Measurements from ENCODE around the gene HDGFL3.
"Not testable (repeated sequence)": the region's sequence is repeated elsewhere in the genome, so short reads cannot be mapped to it uniquely, and the experiment has no call there.

The HDGFL3 gene

GRCh38 chr15:83153288-83153687 lies 54.3 kb downstream of the HDGFL3 start:
- Histone ChIP-seq H3K79me2 (ENCODE audit: control insufficient read depth, insufficient read depth, low read length) (no peaks in the 10 kb centered on the region), H3K36me3 (ENCODE audit: control insufficient read depth, insufficient read depth, low read length) (peaks cover 1% of the 10 kb centered on the region), H3K27me3 (ENCODE audit: insufficient read depth, low read length, poor library complexity) (no peaks in the 10 kb centered on the region), H2BK15ac (replicated peaks; ENCODE audit: low read depth) (no peak overlapping the region), H2BK5ac (ENCODE audit: low read length) (no peak overlapping the region), H3K23ac (ENCODE audit: low read length) (no peak overlapping the region), H2AK5ac (ENCODE audit: low read length) (no peak overlapping the region), H4K5ac (ENCODE audit: low read length) (no peak overlapping the region), H3K56ac (ENCODE audit: low read length) (no peak overlapping the region), H3K9ac (ENCODE audit: low read length) (no peak overlapping the region), H3K4me3 (ENCODE audit: low read length) (no peak overlapping the region), H3K79me1 (ENCODE audit: low read length) (no peaks in the 10 kb centered on the region), H3K4me1 (ENCODE audit: control insufficient read depth, low read depth, low read length) (no peaks in the 10 kb centered on the region), H3K27ac (ENCODE audit: low read depth, low read length) (no peak overlapping the region), H3K4ac (ENCODE audit: low read depth, low read length) (no peak overlapping the region), H3K4me2 (ENCODE audit: low read length) (no peak overlapping the region), H4K8ac (ENCODE audit: low read depth, low read length) (no peak overlapping the region), H3K18ac (ENCODE audit: low read length) (no peak overlapping the region), H2BK120ac (ENCODE audit: low read depth, low read length) (no peak overlapping the region)
- no CpG with 5 or more reads among the region's 1 CpG for WGBS (ENCODE audit: extremely low coverage, insufficient coverage, low lambda C conversion rate)
- no peak for DNase-seq

DNA sequence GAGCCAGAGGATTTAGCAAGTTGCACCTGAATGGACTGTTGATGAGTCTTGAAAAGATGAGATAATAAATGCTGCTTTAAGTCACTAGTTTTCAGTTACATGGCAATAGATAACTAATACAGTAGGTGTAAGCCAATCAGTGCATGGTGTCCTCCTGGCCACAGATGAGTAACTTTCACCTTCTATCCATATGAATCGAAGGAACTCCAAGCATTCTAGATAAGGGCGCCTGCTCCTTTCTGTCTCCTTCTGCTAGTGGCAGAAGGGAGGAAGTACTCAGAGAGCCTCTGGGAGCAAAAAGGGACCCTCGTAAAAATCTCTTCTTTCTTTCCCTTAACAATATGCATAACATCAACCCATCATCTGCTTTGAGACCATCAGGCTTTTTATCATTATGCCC lies 62.9 kb downstream of the HDGFL3 start:
- Histone ChIP-seq H3K4me2 (ENCODE audit: low read length) (no peak overlapping the region), H2BK120ac (ENCODE audit: low read depth, low read length) (no peak overlapping the region), H2BK5ac (ENCODE audit: low read length) (no peak overlapping the region), H3K18ac (ENCODE audit: low read length) (no peak overlapping the region), H3K27ac (ENCODE audit: low read depth, low read length) (no peak overlapping the region), H3K79me1 (ENCODE audit: low read length) (no peaks in the 10 kb centered on the region), H2AK5ac (ENCODE audit: low read length) (no peak overlapping the region), H4K5ac (ENCODE audit: low read length) (no peak overlapping the region), H3K23ac (ENCODE audit: low read length) (no peak overlapping the region), H3K4ac (ENCODE audit: low read depth, low read length) (no peak overlapping the region), H3K79me2 (ENCODE audit: control insufficient read depth, insufficient read depth, low read length) (no peaks in the 10 kb centered on the region), H3K4me1 (ENCODE audit: control insufficient read depth, low read depth, low read length) (no peaks in the 10 kb centered on the region), H3K9ac (ENCODE audit: low read length) (no peak overlapping the region), H4K8ac (ENCODE audit: low read depth, low read length) (no peak overlapping the region), H3K36me3 (ENCODE audit: control insufficient read depth, insufficient read depth, low read length) (no peaks in the 10 kb centered on the region), H2BK15ac (replicated peaks; ENCODE audit: low read depth) (no peak overlapping the region), H3K27me3 (ENCODE audit: insufficient read depth, low read length, poor library complexity) (no peaks in the 10 kb centered on the region), H3K56ac (ENCODE audit: low read length) (no peak overlapping the region), H3K4me3 (ENCODE audit: low read length) (no peak overlapping the region)
- peak; percentile 72 for DNase-seq
- no CpG with 5 or more reads among the region's 3 CpGs for WGBS (ENCODE audit: extremely low coverage, insufficient coverage, low lambda C conversion rate)

DNA sequence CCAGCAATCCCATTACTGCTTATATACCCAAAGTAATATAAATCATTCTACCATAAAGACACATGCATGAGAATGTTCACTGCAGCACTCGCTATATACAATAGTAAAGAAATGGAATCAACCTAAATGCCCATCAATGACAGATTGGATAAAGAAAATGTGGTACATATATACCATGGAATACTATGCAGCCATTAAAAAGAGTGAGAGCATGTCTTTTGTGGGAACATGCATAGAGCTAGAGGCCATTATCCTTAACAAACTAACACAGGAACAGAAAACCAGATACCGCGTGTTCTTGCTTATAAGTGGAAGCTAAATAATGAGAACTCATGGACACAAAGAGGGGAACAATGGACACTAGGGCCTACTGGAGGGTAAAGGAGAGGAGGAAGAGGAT lies 65.5 kb downstream of the HDGFL3 start:
- not testable (repeated sequence) for H3K79me1 ChIP-seq (ENCODE audit: low read length); DNase-seq; H3K27me3 ChIP-seq (ENCODE audit: insufficient read depth, low read length, poor library complexity); H4K5ac ChIP-seq (ENCODE audit: low read length); H3K56ac ChIP-seq (ENCODE audit: low read length); H2BK15ac ChIP-seq (replicated peaks; ENCODE audit: low read depth); H3K18ac ChIP-seq (ENCODE audit: low read length); H3K4ac ChIP-seq (ENCODE audit: low read depth, low read length); H3K36me3 ChIP-seq (ENCODE audit: control insufficient read depth, insufficient read depth, low read length); H2BK5ac ChIP-seq (ENCODE audit: low read length); H3K9ac ChIP-seq (ENCODE audit: low read length); H3K23ac ChIP-seq (ENCODE audit: low read length); H2AK5ac ChIP-seq (ENCODE audit: low read length); H3K27ac ChIP-seq (ENCODE audit: low read depth, low read length); H4K8ac ChIP-seq (ENCODE audit: low read depth, low read length); H3K4me3 ChIP-seq (ENCODE audit: low read length); H3K79me2 ChIP-seq (ENCODE audit: control insufficient read depth, insufficient read depth, low read length); H2BK120ac ChIP-seq (ENCODE audit: low read depth, low read length); H3K4me2 ChIP-seq (ENCODE audit: low read length); H3K4me1 ChIP-seq (ENCODE audit: control insufficient read depth, low read depth, low read length)
- WGBS (ENCODE audit: extremely low coverage, insufficient coverage, low lambda C conversion rate), result no CpG with 5 or more reads among the region's 3 CpGs

DNA sequence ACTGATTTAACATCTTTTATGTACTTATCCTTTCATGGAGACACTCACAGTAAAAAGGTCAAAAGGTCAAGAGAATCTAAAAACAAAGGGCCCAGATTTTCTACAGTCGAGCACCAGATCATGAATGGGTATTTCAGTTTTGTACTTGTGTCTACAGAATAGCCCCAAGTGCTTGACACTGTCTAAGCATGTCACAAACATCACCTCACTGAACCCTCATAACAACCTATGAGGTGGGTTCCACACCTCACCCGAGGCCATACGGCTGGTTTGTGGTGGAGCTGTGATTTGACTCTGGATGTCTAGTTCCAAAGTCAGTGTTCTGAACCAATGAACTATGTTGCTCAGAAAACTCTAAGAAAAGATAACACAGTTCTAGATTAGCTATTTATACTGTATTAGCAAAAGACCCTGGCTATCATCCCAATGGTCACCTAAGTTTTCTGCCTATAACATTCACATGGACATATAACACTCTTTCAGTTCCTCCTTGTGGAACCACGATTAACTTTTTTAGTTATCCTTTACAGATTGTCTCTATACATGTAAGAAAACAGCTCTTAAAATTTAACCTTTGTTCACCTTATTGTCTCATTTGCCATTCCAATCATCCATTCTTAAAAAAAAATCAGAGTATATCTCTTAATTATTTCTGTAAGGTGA lies 74.6 kb downstream of the HDGFL3 start:
- Histone ChIP-seq H3K18ac (ENCODE audit: low read length) (no peak overlapping the region), H2AK5ac (ENCODE audit: low read length) (no peak overlapping the region), H3K4me3 (ENCODE audit: low read length) (no peak overlapping the region), H2BK5ac (ENCODE audit: low read length) (no peak overlapping the region), H3K79me1 (ENCODE audit: low read length) (no peaks in the 10 kb centered on the region), H3K79me2 (ENCODE audit: control insufficient read depth, insufficient read depth, low read length) (no peaks in the 10 kb centered on the region), H4K8ac (ENCODE audit: low read depth, low read length) (no peak overlapping the region), H2BK15ac (replicated peaks; ENCODE audit: low read depth) (no peak overlapping the region), H3K36me3 (ENCODE audit: control insufficient read depth, insufficient read depth, low read length) (no peaks in the 10 kb centered on the region), H2BK120ac (ENCODE audit: low read depth, low read length) (no peak overlapping the region), H3K27ac (ENCODE audit: low read depth, low read length) (no peak overlapping the region), H3K23ac (ENCODE audit: low read length) (no peak overlapping the region), H3K4me1 (ENCODE audit: control insufficient read depth, low read depth, low read length) (no peaks in the 10 kb centered on the region), H3K27me3 (ENCODE audit: insufficient read depth, low read length, poor library complexity) (no peaks in the 10 kb centered on the region), H3K4ac (ENCODE audit: low read depth, low read length) (no peak overlapping the region), H3K9ac (ENCODE audit: low read length) (no peak overlapping the region), H4K5ac (ENCODE audit: low read length) (no peak overlapping the region), H3K56ac (ENCODE audit: low read length) (no peak overlapping the region), H3K4me2 (ENCODE audit: low read length) (no peak overlapping the region)
- no CpG with 5 or more reads among the region's 4 CpGs for WGBS (ENCODE audit: extremely low coverage, insufficient coverage, low lambda C conversion rate)
- no peak for DNase-seq

GRCh38 chr15:83129791-83130190 lies 77.8 kb downstream of the HDGFL3 start:
- WGBS (ENCODE audit: extremely low coverage, insufficient coverage, low lambda C conversion rate), result no CpG with 5 or more reads among the region's 2 CpGs

DNA sequence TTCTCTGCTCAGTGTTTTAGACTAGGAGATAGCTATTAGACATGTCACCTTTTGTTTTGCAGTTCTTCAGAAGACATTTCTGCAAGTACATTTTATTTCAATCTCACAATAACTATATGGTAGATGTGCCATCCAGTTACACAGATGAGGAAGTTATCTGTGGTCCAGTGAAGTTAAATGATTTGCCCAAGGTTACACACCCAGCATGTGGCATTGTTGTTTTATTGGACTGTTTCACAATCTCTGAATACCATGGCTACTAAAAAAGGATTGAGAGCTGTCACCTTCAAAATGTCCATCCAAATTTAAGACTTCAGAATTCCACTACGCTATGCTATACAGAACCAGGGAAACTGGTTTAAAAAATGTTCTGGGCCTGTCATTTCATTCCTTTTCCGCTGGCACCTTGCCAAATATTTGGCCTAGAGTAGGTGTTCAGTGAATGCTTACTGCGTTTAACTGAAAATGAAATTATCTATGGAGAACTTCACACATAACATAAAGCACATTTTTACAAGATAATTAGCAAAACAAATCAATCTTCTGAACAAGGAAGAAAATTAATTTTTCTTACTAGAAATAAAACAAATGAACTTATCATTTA lies 80.0 kb downstream of the HDGFL3 start:
- no peak overlapping the region for H4K5ac ChIP-seq (ENCODE audit: low read length)
- H3K9ac ChIP-seq (ENCODE audit: low read length), result no peak overlapping the region
- no peak overlapping the region for H3K23ac ChIP-seq (ENCODE audit: low read length)
- H3K4me3 ChIP-seq (ENCODE audit: low read length), result no peak overlapping the region
- no peak overlapping the region for H2BK5ac ChIP-seq (ENCODE audit: low read length)
- no peaks in the 10 kb centered on the region for H3K36me3 ChIP-seq (ENCODE audit: control insufficient read depth, insufficient read depth, low read length)
- H3K4ac ChIP-seq (ENCODE audit: low read depth, low read length), result no peak overlapping the region
- no peak overlapping the region for H2AK5ac ChIP-seq (ENCODE audit: low read length)
- no CpG with 5 or more reads among the region's 3 CpGs for WGBS (ENCODE audit: extremely low coverage, insufficient coverage, low lambda C conversion rate)
- no peaks in the 10 kb centered on the region for H3K27me3 ChIP-seq (ENCODE audit: insufficient read depth, low read length, poor library complexity)
- no peak overlapping the region for H2BK15ac ChIP-seq (replicated peaks; ENCODE audit: low read depth)
- H3K56ac ChIP-seq (ENCODE audit: low read length), result no peak overlapping the region
- H3K79me1 ChIP-seq (ENCODE audit: low read length), result no peaks in the 10 kb centered on the region
- no peak for DNase-seq
- H4K8ac ChIP-seq (ENCODE audit: low read depth, low read length), result no peak overlapping the region
- no peak overlapping the region for H3K4me2 ChIP-seq (ENCODE audit: low read length)
- H3K27ac ChIP-seq (ENCODE audit: low read depth, low read length), result no peak overlapping the region
- H3K4me1 ChIP-seq (ENCODE audit: control insufficient read depth, low read depth, low read length), result no peaks in the 10 kb centered on the region
- no peak overlapping the region for H3K18ac ChIP-seq (ENCODE audit: low read length)
- H3K79me2 ChIP-seq (ENCODE audit: control insufficient read depth, insufficient read depth, low read length), result no peaks in the 10 kb centered on the region
- no peak overlapping the region for H2BK120ac ChIP-seq (ENCODE audit: low read depth, low read length)

More at GRCh38 chr15:83129791-83130190, 77.8 kb downstream of the HDGFL3 start:
- Histone ChIP-seq H3K27ac (ENCODE audit: low read depth, low read length) (no peak overlapping the region), H3K4ac (ENCODE audit: low read depth, low read length) (no peak overlapping the region), H3K4me1 (ENCODE audit: control insufficient read depth, low read depth, low read length) (no peaks in the 10 kb centered on the region), H3K56ac (ENCODE audit: low read length) (no peak overlapping the region), H3K4me3 (ENCODE audit: low read length) (no peak overlapping the region), H3K27me3 (ENCODE audit: insufficient read depth, low read length, poor library complexity) (no peaks in the 10 kb centered on the region), H3K36me3 (ENCODE audit: control insufficient read depth, insufficient read depth, low read length) (no peaks in the 10 kb centered on the region), H3K9ac (ENCODE audit: low read length) (no peak overlapping the region), H2BK5ac (ENCODE audit: low read length) (no peak overlapping the region), H3K23ac (ENCODE audit: low read length) (no peak overlapping the region), H2BK120ac (ENCODE audit: low read depth, low read length) (no peak overlapping the region), H2BK15ac (replicated peaks; ENCODE audit: low read depth) (no peak overlapping the region), H4K8ac (ENCODE audit: low read depth, low read length) (no peak overlapping the region), H3K4me2 (ENCODE audit: low read length) (no peak overlapping the region), H4K5ac (ENCODE audit: low read length) (no peak overlapping the region), H3K18ac (ENCODE audit: low read length) (no peak overlapping the region), H2AK5ac (ENCODE audit: low read length) (no peak overlapping the region), H3K79me2 (ENCODE audit: control insufficient read depth, insufficient read depth, low read length) (no peaks in the 10 kb centered on the region), H3K79me1 (ENCODE audit: low read length) (no peaks in the 10 kb centered on the region)
- DNase-seq, result no peak
